NOMO-1 (cell line): Measurements from ENCODE around the gene GPR4.
A peak's percentile ranks its signal among the peaks of the same experiment; 100 is the strongest.
"Not testable (repeated sequence)": the region's sequence is repeated elsewhere in the genome, so short reads cannot be mapped to it uniquely, and the experiment has no call there.

Experiments used
- DNase-seq, 2 experiments: peaks; one replicate each; lab custom pipeline; 2025; ENCODE audit not compliant: unreplicated experiment in 2 of 2; lab: John Stamatoyannopoulos, UW

The GPR4 gene

GRCh38 chr19:45601524-45602374, at the start of gene GPR4:
Gene GPR4 (minus strand): TSS chr19:45602212. CDS start chr19:45591866, 10,346 bp downstream.
- no peak for DNase-seq

DNA sequence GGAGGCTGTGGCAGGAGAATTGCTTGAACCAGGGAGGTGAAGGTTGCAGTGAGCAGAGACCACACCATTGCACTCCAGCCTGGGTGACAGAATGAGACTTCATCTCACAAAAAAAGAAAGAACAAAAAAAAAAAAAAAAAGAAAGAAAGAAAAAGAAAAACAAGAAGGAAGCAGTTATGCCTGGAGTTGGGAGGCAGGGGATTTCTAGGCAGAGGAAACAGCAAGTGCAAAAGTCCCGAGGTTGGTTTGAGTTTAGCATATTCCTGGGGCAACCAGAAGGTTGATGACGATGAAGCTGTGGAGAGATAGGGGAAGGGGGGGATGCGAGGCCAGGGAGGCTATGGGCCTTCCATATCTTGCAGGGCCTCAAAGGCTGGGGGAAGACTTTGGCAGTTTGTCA, 48.7 kb upstream of the GPR4 start:
- DNase-seq, result no peak

DNA sequence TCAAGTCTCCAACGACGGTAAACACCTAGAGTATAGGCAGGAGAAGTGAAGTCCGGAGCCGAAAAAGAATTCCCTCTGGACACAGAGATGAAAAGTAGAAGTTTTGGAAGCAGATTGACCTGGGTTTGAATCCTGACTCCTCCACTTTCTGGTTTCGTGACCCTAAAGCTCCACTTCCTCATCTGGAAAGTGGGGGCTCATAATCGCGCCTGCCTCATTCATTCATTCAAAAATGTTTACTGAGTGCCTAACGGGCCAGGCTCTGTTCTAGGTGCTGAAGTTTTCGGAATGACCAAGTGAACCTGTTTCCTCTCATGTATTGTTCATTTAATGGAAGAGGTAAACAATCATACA, 44.3 kb upstream of the GPR4 start:
- DNase-seq, result no peak

DNA sequence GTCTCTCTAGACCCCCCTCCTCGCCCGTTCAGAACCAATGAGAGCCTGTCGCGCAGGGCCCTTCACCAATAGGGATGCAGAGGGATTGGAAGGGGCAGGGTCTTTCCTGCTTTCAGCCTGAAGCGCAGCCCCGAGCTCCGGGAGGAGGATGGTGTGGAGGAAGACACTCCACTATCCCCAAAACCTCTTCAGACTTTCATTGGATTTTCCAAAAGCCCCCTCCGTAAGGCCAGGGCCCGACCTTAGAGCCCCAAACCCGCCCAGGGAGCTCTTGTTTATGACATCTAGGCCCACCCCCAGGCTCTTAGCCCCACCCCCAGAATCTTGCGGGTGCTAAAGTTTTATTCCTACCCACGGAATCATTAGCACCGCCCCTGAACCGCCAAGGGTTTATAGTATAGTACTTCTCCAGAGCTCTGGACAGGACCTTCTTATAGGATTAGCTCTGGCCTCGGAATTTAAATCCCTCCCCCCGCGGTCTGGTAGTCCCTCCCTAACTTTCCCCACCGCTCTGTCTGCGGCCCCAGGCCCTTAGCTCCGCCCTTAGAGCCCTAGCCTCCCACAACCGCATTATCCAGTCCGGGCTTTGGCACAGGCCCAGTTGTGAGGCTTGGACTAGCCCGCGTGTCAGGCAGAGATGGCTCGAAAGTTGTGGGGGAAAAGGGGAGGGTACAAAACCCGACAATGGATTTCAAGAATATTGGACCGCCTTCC, 43.8 kb upstream of the GPR4 start:
- DNase-seq, result peak in 1 of 2 experiments; percentile 43

DNA sequence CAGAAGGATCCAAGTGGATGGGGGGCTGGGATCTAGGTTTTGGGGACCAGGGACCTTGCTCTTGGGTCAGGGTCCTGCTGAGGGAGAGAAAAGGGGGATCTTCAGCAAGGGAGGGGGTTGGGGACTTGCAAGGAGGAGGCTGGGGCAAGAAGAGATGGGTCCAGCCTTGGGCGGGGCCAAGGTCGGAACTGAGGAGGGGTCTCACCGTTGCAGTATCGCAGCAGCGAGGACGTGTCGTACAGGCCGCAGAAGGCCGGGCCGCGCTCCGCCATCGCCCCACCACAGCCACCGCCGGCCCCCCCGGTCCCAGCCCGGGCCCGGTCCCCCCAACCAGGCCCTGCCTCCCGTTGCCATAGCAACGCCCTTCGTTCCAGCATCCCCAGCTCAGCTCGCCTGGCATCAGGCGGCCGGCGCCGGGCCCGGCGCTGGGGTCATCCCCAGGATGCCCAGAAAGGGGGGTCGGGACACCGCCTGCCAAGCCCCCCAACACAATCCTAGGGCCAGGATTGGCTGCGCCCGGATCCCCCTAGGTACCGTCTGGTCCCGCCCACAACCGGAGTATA, 43.1 kb upstream of the GPR4 start:
- DNase-seq, result no peak

GRCh38 chr19:45643927-45644771, 42.1 kb upstream of the GPR4 start:
- DNase-seq, result no peak

DNA sequence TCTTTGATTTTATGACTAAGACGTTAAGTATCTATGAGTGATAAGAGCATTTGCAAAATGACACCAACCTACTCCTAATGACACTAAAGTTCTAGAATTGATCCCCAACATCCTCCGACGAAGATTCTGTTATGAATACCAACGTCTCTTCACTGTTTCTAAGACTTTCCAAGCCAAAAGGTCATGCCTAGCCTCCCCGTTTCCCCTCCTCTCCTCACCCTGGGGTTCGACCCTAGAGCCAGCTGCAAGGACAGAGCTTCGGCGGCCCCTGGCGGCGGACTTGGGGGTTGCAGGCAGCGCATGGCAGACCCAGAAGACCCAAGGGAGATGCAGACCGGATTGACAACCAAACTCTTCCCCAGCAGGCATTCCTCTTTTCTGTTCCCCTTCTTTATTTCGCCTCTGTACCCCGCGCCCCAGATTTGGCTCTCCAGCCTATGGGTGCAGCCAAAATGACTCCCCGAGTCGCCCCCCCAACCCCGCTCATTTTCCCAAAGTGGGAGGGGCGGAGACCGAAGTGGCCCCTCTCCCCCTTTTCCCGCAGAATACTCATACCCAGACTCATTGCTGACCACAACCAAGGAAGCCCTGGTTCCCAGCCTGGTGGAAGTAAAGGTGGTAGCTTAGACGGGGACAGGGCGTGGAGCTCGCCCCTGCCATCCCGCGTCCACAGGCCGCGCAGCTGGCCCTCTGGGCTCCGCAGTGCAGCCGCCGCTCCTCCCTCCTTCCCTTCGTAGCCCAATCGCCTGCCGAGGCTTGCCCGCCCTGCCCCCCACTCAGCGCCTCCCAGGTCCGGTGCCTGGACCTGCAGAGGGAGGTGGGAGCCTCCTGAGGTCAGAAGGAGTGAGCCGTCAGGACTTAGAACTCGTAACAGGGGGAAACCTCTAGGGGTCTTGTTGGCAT, 41.3 kb upstream of the GPR4 start:
- peak; percentile 72 to 82 for DNase-seq

DNA sequence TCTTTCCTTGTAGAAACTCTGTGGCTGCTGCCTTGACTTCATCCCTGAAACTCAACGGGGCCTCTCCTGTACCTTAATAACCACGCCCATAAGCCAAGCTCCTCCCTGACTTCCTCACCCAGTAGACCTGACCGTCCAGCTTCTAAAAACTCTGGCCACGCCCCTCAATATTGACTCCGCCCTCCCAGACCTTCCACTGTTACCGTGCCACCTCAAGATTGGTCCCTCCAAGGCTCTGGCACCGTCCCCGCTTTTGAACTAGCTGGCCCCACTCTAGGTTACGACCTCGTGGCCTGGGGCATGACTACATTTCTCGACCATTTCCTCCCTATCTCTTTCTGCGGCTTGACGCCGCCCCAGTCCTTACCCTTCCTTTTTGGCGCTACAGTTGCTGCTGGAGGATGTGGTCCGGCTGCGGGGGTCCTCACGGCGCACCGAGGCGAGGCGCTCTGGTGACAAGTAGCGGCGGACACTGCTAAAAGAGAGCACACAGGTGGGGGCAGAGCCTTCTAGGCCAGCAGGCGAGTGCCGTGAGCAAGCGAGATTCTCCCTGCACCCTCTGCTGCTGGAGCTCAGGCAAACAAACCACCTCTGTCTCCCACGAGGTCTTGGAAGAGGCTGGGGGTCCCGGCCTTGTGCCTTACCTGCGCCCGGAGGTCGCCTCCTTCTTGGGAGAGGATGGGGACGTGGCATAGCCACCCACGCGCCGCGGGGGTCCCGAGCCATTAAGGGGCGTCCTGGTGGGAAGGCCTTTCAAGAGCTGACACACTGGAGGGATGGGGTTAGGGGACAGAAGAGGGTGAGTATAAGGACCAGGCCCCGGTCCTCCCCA, 39.5 kb upstream of the GPR4 start:
- DNase-seq, result peak; percentile 84 to 87

DNA sequence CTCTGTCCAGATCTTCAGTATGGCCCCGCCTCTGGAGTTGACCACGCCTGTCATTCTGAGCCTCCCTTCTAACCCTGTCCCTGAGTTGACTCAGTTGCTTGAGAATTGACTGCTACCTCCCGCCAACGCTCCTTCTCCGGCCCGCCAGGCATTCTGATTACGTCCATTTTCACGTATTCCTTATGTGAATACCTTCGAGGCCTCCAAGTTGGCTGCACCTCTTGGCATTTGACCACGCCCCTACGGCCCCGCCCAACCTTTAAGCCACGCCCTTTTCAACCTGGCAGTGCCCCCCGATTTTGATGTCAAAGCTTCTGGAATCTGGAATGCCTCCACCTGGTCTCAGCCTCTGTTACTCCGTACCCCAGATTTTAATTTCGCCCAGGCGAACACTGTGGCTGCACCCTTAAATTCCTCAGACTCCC, 38.8 kb upstream of the GPR4 start:
- DNase-seq, result no peak

GRCh38 chr19:45638930-45639729, 37.1 kb upstream of the GPR4 start, which contains the start of gene EML2:
Gene EML2 (minus strand): TSS chr19:45639397. CDS start chr19:45639376, 21 bp downstream.
- peak in 1 of 2 experiments; percentile 48 for DNase-seq

DNA sequence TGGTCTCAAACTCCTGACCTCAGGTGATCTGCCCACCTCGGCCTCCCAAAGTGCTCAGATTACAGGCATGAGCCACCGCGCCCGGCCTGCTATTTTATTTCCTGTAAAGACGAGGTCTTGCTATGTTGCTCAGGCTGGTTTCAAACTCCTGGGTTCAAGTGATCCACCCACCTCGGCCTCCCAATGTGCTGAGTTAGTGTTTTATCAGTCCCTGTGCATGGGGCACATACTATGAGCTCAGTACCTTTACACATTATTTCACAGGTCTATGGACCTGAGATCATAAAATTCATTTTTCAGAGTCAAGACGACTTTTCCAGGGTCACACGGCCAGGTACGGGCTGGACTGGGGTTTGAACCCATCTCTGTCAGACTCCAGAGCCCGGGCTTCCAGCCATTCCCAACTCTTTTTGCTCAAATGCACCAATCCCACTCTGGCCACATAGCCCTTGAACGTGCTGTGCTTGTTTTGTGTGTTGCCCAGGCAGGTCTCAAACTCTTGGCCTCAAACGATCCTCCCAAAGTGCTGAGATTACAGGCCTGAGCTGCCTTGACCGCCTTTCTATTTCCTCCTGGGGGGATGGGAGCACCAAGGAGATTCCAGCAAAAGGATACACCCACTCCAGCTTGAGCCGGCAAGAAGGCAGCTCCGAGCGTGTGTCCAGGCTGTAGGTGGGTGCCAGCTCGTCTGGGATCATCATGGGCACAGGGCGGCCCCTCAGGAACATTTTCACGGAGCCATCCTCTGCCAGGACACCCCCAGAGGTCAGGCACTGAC, 36.1 kb upstream of the GPR4 start:
- DNase-seq, result no peak

DNA sequence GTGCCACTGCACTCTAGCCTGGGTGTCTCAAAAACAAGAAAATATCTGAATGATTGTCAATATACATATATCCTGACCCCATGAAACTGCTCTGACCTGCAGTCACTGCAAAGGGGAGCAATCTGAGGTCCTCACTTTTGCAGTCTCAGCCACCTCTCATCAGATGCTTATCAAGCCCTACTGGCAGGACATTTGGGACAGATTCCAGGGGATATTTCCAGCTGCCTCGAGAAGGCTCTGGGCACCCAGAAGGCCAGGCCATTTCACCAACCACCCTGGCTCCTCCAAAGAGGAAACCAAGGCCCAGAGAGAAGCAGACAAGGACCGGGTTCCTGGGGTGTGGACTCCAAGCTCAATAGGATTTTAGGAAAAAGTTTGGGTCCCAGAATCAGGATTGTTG, 34.9 kb upstream of the GPR4 start:
- DNase-seq, result no peak

DNA sequence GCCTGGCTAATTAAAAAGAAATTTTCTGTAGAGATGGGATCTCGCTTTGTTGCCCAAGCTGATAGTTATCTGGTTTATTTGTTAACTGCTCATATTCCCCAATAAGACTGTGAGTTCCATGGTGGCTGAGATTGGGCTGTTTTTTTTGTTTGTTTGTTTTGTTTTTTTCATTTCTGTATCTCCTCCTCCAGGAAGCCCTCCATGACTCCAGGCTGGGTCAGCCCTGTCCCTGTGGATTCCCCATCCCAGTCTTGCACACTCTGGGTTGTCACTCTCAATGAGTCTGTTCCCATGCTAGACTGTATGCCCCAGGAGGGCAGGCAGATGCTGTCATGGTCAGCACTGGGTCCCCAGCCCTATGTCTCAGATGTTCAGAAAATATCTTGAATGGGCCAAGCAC, 34.3 kb upstream of the GPR4 start:
- DNase-seq, result no peak

- no peak for DNase-seq
Measured at GRCh38 chr19:45632468-45633196, 30.6 kb upstream of the GPR4 start.

- DNase-seq, result no peak
Measured at GRCh38 chr19:45630463-45630862, 28.5 kb upstream of the GPR4 start.

DNA sequence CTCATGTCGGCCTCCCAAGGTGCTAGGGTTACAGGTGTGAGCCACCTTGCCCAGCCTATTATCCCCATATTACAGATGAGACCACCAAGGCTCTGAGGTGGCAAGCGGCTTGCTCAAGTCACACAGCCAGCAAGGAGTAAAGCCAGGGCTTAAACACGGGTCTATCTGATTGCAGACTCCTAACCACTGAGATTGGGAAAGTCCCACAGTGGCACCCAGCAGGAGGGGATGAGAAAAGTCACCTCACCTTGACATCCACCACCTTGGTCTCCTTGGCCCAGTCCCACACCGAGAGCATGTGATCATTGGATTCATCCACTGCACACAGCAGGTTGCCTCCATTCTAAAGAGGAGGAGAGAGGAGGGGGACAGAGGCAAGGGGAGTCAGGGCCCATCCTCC, 27.7 kb upstream of the GPR4 start:
- no peak for DNase-seq

- DNase-seq, result not testable (repeated sequence)
Measured at GRCh38 chr19:45628219-45628618, 26.2 kb upstream of the GPR4 start.
